ENCODE measurements around the gene THOP1. TPM values are rescaled to one million over a fixed set of nuclear protein-coding genes. Genes with fewer than 3 reads are reported as not detected.

The THOP1 gene
- total and polyA plus RNA-seq, 4 donors, result 23.8 to 71.9 (median 64.6) TPM

- H3K36me3 ChIP-seq (ENCODE audit: control insufficient read depth in 4 of 4, insufficient read depth in 4 of 4, low read length in 4 of 4), result peaks cover 2 to 74% (median 8%) of the 10 kb centered on the region in 4 donors
- ATAC-seq (ENCODE audit: insufficient read depth, low FRiP score), result no peak
- H3K9ac ChIP-seq (ENCODE audit: insufficient read depth in 1 of 2, low read length in 2 of 2), result no peak overlapping the region
- H3K27me3 ChIP-seq (ENCODE audit: control insufficient read depth in 3 of 3, insufficient read depth in 3 of 3, low read length in 2 of 3), result no peaks in the 10 kb centered on the region
- WGBS, 2 donors, result 94 to 95% methylated on average over 15 of the region's 15 CpGs
- TF ChIP-seq, protein P1, sequence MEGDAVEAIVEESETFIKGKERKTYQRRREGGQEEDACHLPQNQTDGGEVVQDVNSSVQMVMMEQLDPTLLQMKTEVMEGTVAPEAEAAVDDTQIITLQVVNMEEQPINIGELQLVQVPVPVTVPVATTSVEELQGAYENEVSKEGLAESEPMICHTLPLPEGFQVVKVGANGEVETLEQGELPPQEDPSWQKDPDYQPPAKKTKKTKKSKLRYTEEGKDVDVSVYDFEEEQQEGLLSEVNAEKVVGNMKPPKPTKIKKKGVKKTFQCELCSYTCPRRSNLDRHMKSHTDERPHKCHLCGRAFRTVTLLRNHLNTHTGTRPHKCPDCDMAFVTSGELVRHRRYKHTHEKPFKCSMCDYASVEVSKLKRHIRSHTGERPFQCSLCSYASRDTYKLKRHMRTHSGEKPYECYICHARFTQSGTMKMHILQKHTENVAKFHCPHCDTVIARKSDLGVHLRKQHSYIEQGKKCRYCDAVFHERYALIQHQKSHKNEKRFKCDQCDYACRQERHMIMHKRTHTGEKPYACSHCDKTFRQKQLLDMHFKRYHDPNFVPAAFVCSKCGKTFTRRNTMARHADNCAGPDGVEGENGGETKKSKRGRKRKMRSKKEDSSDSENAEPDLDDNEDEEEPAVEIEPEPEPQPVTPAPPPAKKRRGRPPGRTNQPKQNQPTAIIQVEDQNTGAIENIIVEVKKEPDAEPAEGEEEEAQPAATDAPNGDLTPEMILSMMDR (IDR thresholded peaks at IDR 0.05; ENCODE audit: control extremely low read depth, extremely low read depth), result no peak
- H3K4me3 ChIP-seq, result no peak overlapping the region
- no peaks in the 10 kb centered on the region for H3K9me3 ChIP-seq (ENCODE audit: control insufficient read depth in 4 of 4, insufficient read depth in 3 of 4, low read length in 3 of 4)
- peaks cover 0 to 4% (median 0%) of the 10 kb centered on the region in 5 donors for H3K4me1 ChIP-seq (ENCODE audit: control insufficient read depth in 5 of 5, insufficient read depth in 5 of 5, low read length in 5 of 5)
- no peak overlapping the region for H3K27ac ChIP-seq (ENCODE audit: low read depth in 1 of 2, low read length in 1 of 2)
- no peak for DNase-seq
Observed at GRCh38 chr19:2765376-2765775, 19.9 kb upstream of the THOP1 start.

- Histone ChIP-seq H3K27ac (ENCODE audit: low read depth in 1 of 2, low read length in 1 of 2) (no peak overlapping the region), H3K9me3 (ENCODE audit: control insufficient read depth in 4 of 4, insufficient read depth in 3 of 4, low read length in 3 of 4) (no peaks in the 10 kb centered on the region), H3K27me3 (ENCODE audit: control insufficient read depth in 3 of 3, insufficient read depth in 3 of 3, low read length in 2 of 3) (no peaks in the 10 kb centered on the region), H3K9ac (ENCODE audit: insufficient read depth in 1 of 2, low read length in 2 of 2) (no peak overlapping the region), H3K4me1 (ENCODE audit: control insufficient read depth in 5 of 5, insufficient read depth in 5 of 5, low read length in 5 of 5) (peaks cover 0 to 7% (median 0%) of the 10 kb centered on the region in 5 donors), H3K4me3 (no peak overlapping the region), H3K36me3 (ENCODE audit: control insufficient read depth in 4 of 4, insufficient read depth in 4 of 4, low read length in 4 of 4) (peaks cover 2 to 64% (median 8%) of the 10 kb centered on the region in 4 donors)
- DNase-seq, result no peak
- no peak for ATAC-seq (ENCODE audit: insufficient read depth, low FRiP score)
- 95 to 97% methylated on average over 35 of the region's 35 CpGs for WGBS, 2 donors
- TF ChIP-seq, protein P1 (IDR thresholded peaks at IDR 0.05; ENCODE audit: control extremely low read depth, extremely low read depth), result no peak
Observed at GRCh38 chr19:2766594-2767372, 18.5 kb upstream of the THOP1 start.

GRCh38 chr19:2767688-2768087 is 17.6 kb upstream of the THOP1 start:
- WGBS, 2 donors, result 95 to 96% methylated on average over 18 to 19 of the region's 19 CpGs
- TF ChIP-seq, protein P1 (IDR thresholded peaks at IDR 0.05; ENCODE audit: control extremely low read depth, extremely low read depth), result no peak
- DNase-seq (no peak), ATAC-seq (ENCODE audit: insufficient read depth, low FRiP score) (no peak)
- H3K9me3 ChIP-seq (ENCODE audit: control insufficient read depth in 4 of 4, insufficient read depth in 3 of 4, low read length in 3 of 4), result no peaks in the 10 kb centered on the region
- H3K27me3 ChIP-seq (ENCODE audit: control insufficient read depth in 3 of 3, insufficient read depth in 3 of 3, low read length in 2 of 3), result no peaks in the 10 kb centered on the region
- H3K27ac ChIP-seq (ENCODE audit: low read depth in 1 of 2, low read length in 1 of 2), result no peak overlapping the region
- peaks cover 0 to 7% (median 0%) of the 10 kb centered on the region in 5 donors for H3K4me1 ChIP-seq (ENCODE audit: control insufficient read depth in 5 of 5, insufficient read depth in 5 of 5, low read length in 5 of 5)
- no peak overlapping the region for H3K9ac ChIP-seq (ENCODE audit: insufficient read depth in 1 of 2, low read length in 2 of 2)
- no peak overlapping the region for H3K4me3 ChIP-seq
- peaks cover 2 to 57% (median 8%) of the 10 kb centered on the region in 4 donors for H3K36me3 ChIP-seq (ENCODE audit: control insufficient read depth in 4 of 4, insufficient read depth in 4 of 4, low read length in 4 of 4)

Measured in lung (tissue), 12 donors.